HL-60/S4 (cell line): ENCODE measurements around the gene PLAGL2.
"Not testable (repeated sequence)": the region's sequence is repeated elsewhere in the genome, so short reads cannot be mapped to it uniquely, and the experiment has no call there.

ENCODE experiments used
- in situ Hi-C: fragments of 300-500 bp; cut with MboI; formaldehyde crosslinking; loops from 2 replicates; pipeline ENCODE4 v1.14.3; 2022; ENCODE audit warnings: low sequenced_read_pairs

The PLAGL2 gene

GRCh38 chr20:32207626-32208498 is at the start of gene PLAGL2, which contains the start of gene POFUT1:
Gene PLAGL2 (minus strand): TSS chr20:32207743. CDS start chr20:32202178, 5,565 bp downstream.
Gene POFUT1 (plus strand): TSS chr20:32207880. CDS start chr20:32207942, 62 bp downstream.
- in situ Hi-C loops: no loop called here

GRCh38 chr20:32252189-32252588 is 44.6 kb upstream of the PLAGL2 start:
- in situ Hi-C loops: no loop called here

GRCh38 chr20:32251470-32251869 is 43.9 kb upstream of the PLAGL2 start:
- in situ Hi-C loops: no loop called here

- in situ Hi-C loops: no loop called here
These were observed 41.6 kb upstream of the PLAGL2 start for GRCh38 chr20:32249030-32249738.

- in situ Hi-C loops: no loop called here
These were observed 40.5 kb upstream of the PLAGL2 start for GRCh38 chr20:32248043-32248442.

GRCh38 chr20:32246208-32246607 is 38.7 kb upstream of the PLAGL2 start:
- in situ Hi-C loops: not testable (repeated sequence)

GRCh38 chr20:32244959-32245358 is 37.4 kb upstream of the PLAGL2 start:
- in situ Hi-C loops: no loop called here

GRCh38 chr20:32244150-32244823 is 36.7 kb upstream of the PLAGL2 start:
- in situ Hi-C loops: no loop called here

- in situ Hi-C loops: no loop called here
These were observed 34.3 kb upstream of the PLAGL2 start for GRCh38 chr20:32241807-32242206.

GRCh38 chr20:32240205-32240604 is 32.7 kb upstream of the PLAGL2 start:
- in situ Hi-C loops: no loop called here

- in situ Hi-C loops: no loop called here
These were observed 31.2 kb upstream of the PLAGL2 start for GRCh38 chr20:32238483-32239425.

- in situ Hi-C loops: no loop called here
These were observed 29.9 kb upstream of the PLAGL2 start for GRCh38 chr20:32237419-32237818.

- in situ Hi-C loops: no loop called here
These were observed 29.3 kb upstream of the PLAGL2 start for GRCh38 chr20:32236819-32237218.

- in situ Hi-C loops: no loop called here
These were observed 28.5 kb upstream of the PLAGL2 start for GRCh38 chr20:32236048-32236533.

- in situ Hi-C loops: no loop called here
These were observed 27.9 kb upstream of the PLAGL2 start for GRCh38 chr20:32235331-32236047.

GRCh38 chr20:32234135-32234808 is 26.7 kb upstream of the PLAGL2 start:
- in situ Hi-C loops: no loop called here

- in situ Hi-C loops: no loop called here
These were observed 25.7 kb upstream of the PLAGL2 start for GRCh38 chr20:32233286-32233685.

GRCh38 chr20:32232326-32232886 is 24.9 kb upstream of the PLAGL2 start:
- in situ Hi-C loops: no loop called here

GRCh38 chr20:32231847-32232246 is 24.3 kb upstream of the PLAGL2 start:
- in situ Hi-C loops: no loop called here
